ENCODE results near the gene SNN. TPM values are rescaled to one million over a fixed set of nuclear protein-coding genes. Genes with fewer than 3 reads are reported as not detected.

SNN gene
- total and polyA plus RNA-seq, 2 of the 8 experiments (the other 6 are each of a cell fraction or from before 2014, with no cell fraction given) = 37.4 to 66.9 TPM

DNA sequence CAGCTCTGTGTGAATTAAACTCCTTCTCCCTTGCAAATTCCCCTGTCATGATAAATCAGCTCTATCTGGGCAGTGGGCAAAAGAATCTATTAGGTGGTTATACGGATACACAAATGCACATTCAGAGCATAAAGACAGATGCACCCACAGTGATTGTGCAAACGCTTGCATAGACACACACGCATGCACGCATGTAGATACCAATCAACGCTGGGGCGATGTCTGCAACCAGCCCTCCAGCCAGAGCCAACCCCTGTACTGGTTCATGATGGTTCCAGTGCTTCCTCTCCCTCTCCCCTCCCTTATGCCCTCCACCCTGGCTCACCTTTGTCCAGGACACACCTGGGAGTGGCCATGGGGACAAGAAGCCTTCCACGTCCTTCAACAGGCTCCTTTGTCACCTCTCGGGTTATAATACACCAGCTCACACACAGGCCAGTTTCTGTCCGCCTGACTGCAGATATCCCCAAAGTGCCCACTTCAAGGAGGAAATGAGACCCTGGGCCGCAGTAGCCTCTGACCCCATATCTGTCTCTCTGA lies 33.1 kb upstream of the SNN start:
- no peak for FAIRE-seq
- Histone ChIP-seq H2BK120ac (replicated peaks; ENCODE audit: low read depth, low read length) (no peak overlapping the region), H2AK5ac (ENCODE audit: low read depth, low read length) (peak overlapping the region; percentile 20; the same call in 1 of the 2 replicates), H2BK12ac (ENCODE audit: low read depth, low read length) (peak overlapping the region; percentile 75), H3K4ac (replicated peaks; ENCODE audit: insufficient read length, low read depth, low read length) (no peak overlapping the region), H3K23ac (ENCODE audit: insufficient read length) (no peak overlapping the region), H2BK5ac (ENCODE audit: low read depth, low read length) (peak overlapping the region; percentile 53; the same call in 1 of the 2 replicates), H3K4me2 (ENCODE audit: insufficient read depth in 1 of 2, low read depth in 2 of 2, low read length in 2 of 2) (peak overlapping the region in 1 of 2 experiments; percentile 72; a peak in 1 of 4 replicates), H4K20me1 (replicated peaks in 1 of 2; ENCODE audit: control insufficient read depth in 1 of 2, insufficient read depth in 2 of 2, low read length in 2 of 2) (peaks cover 0 to 2% of the 10 kb centered on the region in 2 experiments), H3K23me2 (ENCODE audit: low read depth, low read length) (peaks cover 8% of the 10 kb centered on the region; the same call in 1 of the 2 replicates), H3K4me3 (ENCODE audit: extremely low read depth in 1 of 4, insufficient read depth in 2 of 4, low read depth in 3 of 4, low read length in 4 of 4) (no peak overlapping the region), H2BK20ac (ENCODE audit: low read length) (peak overlapping the region; percentile 5; the same call in 1 of the 2 replicates), H3K9ac (replicated peaks in 1 of 4; ENCODE audit: extremely low read depth in 1 of 4, low read depth in 3 of 4, low read length in 3 of 4) (no peak overlapping the region; a peak in 1 of 7 replicates), H3K14ac (ENCODE audit: insufficient read length) (no peak overlapping the region), H3K56ac (replicated peaks; ENCODE audit: insufficient read length, low read depth, low read length) (no peak overlapping the region), H3K27me3 (replicated peaks in 1 of 4; ENCODE audit: control insufficient read depth in 3 of 4, extremely low read depth in 1 of 4, insufficient read depth in 3 of 4, low read length in 3 of 4) (no peaks in the 10 kb centered on the region), H2AFZ (ENCODE audit: low read length) (no peak overlapping the region), H3K79me1 (ENCODE audit: low read depth, low read length) (no peaks in the 10 kb centered on the region; the same call in 1 of the 2 replicates), H2BK15ac (ENCODE audit: low read length) (peak overlapping the region; percentile 46; the same call in 1 of the 2 replicates), H3K18ac (ENCODE audit: extremely low read depth, low read length) (peak overlapping the region; percentile 86), H3K27ac (ENCODE audit: low read depth, low read length) (peak overlapping the region; percentile 65; the same call in 1 of the 2 replicates), H3K9me3 (ENCODE audit: insufficient read depth in 2 of 2, low read depth in 1 of 2, low read length in 1 of 2) (no peaks in the 10 kb centered on the region), H4K8ac (ENCODE audit: extremely low read depth, insufficient read depth, low read length) (0 out of 2 replicates have a peak overlapping the region, but pooled peaks have one; percentile 19), H3K36me3 (ENCODE audit: control insufficient read depth in 2 of 4, insufficient read depth in 4 of 4, low read length in 3 of 4) (no peaks in the 10 kb centered on the region), H4K91ac (replicated peaks; ENCODE audit: insufficient read length, low read length) (peak overlapping the region; percentile 17), H3K79me2 (ENCODE audit: control insufficient read depth in 1 of 2, insufficient read depth in 2 of 2, low read length in 2 of 2) (no peaks in the 10 kb centered on the region), H3K4me1 (replicated peaks in 1 of 4; ENCODE audit: control insufficient read depth in 3 of 4, insufficient read depth in 4 of 4, low read length in 3 of 4) (peaks cover 0 to 18% (median 14%) of the 10 kb centered on the region in 4 experiments; a peak in 6 of 7 replicates), H4K5ac (ENCODE audit: insufficient read length, low read depth, low read length) (no peak overlapping the region)
- POLR2A ChIA-PET (ENCODE audit: partially characterized antibody) = interaction anchor here (0.7 to 3.7 kb wide), 17 partner anchors 8 to 228 kb away, joined by 3 to 23 read pairs (median 6); partner anchors contain the start of gene SNN
- TF ChIP-seq HDAC6 (IDR thresholded peaks at IDR 0.05; ENCODE audit: low read depth, low read length) (no peak), SRF (IDR thresholded peaks at IDR 0.05; ENCODE audit: low read depth, low read length) (no peak), EGR1 (IDR thresholded peaks at IDR 0.05; ENCODE audit: borderline replicate concordance, low read depth, low read length) (no peak), SIN3A (conservative IDR thresholded peaks at IDR 0.05 in 1 of 2, IDR thresholded peaks at IDR 0.05 in 1 of 2; ENCODE audit: low read depth in 1 of 2, low read length in 2 of 2) (no peak)
- CTCF ChIA-PET (ENCODE audit: partially characterized antibody) = interaction anchor here (0.9 to 4.2 kb wide), 7 partner anchors 10 to 103 kb away, joined by 3 to 24 read pairs (median 6); no protein-coding TSS in a partner anchor
- DNase-seq (ENCODE audit: low read depth in 1 of 2, low spot score in 2 of 2) = no peak
- WGBS, 2 experiments (ENCODE audit: extremely low coverage in 1 of 2, insufficient coverage in 1 of 2, insufficient read length in 1 of 2, insufficient replicate concordance in 2 of 2, low coverage in 1 of 2, low lambda C conversion rate in 2 of 2, missing lambda C conversion rate in 1 of 2) = 87% methylated on average over 10 of the region's 10 CpGs; no CpG with 5 or more reads in 1 of the 2 experiments
